ENCODE data around the gene MX2. TPM values are rescaled to one million over a fixed set of nuclear protein-coding genes. Genes with fewer than 3 reads are reported as not detected.

MX2 gene
- total RNA-seq, 6 experiments from 2014 or later, result 0.11 to 0.61 (median 0.36) TPM; not detected in 1

GRCh38 chr21:41381731-41382130, 19.9 kb downstream of the MX2 start:
- no peak overlapping the region for H3K4me3 Mint-ChIP-seq
- TF ChIP-seq, protein P1, sequence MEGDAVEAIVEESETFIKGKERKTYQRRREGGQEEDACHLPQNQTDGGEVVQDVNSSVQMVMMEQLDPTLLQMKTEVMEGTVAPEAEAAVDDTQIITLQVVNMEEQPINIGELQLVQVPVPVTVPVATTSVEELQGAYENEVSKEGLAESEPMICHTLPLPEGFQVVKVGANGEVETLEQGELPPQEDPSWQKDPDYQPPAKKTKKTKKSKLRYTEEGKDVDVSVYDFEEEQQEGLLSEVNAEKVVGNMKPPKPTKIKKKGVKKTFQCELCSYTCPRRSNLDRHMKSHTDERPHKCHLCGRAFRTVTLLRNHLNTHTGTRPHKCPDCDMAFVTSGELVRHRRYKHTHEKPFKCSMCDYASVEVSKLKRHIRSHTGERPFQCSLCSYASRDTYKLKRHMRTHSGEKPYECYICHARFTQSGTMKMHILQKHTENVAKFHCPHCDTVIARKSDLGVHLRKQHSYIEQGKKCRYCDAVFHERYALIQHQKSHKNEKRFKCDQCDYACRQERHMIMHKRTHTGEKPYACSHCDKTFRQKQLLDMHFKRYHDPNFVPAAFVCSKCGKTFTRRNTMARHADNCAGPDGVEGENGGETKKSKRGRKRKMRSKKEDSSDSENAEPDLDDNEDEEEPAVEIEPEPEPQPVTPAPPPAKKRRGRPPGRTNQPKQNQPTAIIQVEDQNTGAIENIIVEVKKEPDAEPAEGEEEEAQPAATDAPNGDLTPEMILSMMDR (IDR thresholded peaks at IDR 0.05), result no peak
- no peaks in the 10 kb centered on the region for H3K36me3 Mint-ChIP-seq (ENCODE audit: low read depth)
- H3K4me1 Mint-ChIP-seq (ENCODE audit: low read depth), result no peaks in the 10 kb centered on the region
- peaks cover 18% of the 10 kb centered on the region for H3K9me3 Mint-ChIP-seq
- no peak for DNase-seq
- no peak overlapping the region for H3K27ac Mint-ChIP-seq
- H3K27me3 Mint-ChIP-seq (ENCODE audit: insufficient read depth), result peaks cover 17% of the 10 kb centered on the region

GRCh38 chr21:41387042-41387819, 25.4 kb downstream of the MX2 start:
- H3K27me3 Mint-ChIP-seq (ENCODE audit: insufficient read depth), result peaks cover 11% of the 10 kb centered on the region
- no peaks in the 10 kb centered on the region for H3K4me1 Mint-ChIP-seq (ENCODE audit: low read depth)
- H3K36me3 Mint-ChIP-seq (ENCODE audit: low read depth), result no peaks in the 10 kb centered on the region
- DNase-seq, result no peak
- TF ChIP-seq, protein P1 (IDR thresholded peaks at IDR 0.05), result no peak
- no peak overlapping the region for H3K4me3 Mint-ChIP-seq
- no peak overlapping the region for H3K27ac Mint-ChIP-seq
- H3K9me3 Mint-ChIP-seq, result peaks cover 23% of the 10 kb centered on the region

DNA sequence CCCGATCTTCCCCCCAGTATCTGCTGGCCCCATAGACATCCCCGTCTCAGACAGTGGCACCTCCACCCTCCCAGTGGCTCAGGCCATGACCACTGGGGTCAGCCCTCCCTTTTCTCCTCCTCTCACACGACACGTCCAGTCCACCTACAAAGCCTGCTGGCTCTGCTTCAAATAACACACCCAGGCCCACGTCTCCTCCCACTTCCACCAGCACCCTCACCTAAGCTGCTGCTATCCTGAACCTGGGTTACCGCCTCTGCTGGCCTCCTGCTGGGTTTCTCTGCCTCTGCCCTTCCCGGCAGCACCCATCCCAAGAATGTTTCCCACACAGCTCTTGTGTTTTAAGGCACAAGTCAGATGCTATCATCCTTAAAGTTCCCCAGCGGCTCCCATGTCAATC, 26.0 kb downstream of the MX2 start:
- H3K27ac Mint-ChIP-seq, result no peak overlapping the region
- H3K4me3 Mint-ChIP-seq, result no peak overlapping the region
- no peaks in the 10 kb centered on the region for H3K4me1 Mint-ChIP-seq (ENCODE audit: low read depth)
- H3K36me3 Mint-ChIP-seq (ENCODE audit: low read depth), result no peaks in the 10 kb centered on the region
- peaks cover 23% of the 10 kb centered on the region for H3K9me3 Mint-ChIP-seq
- TF ChIP-seq, protein P1 (IDR thresholded peaks at IDR 0.05), result no peak
- H3K27me3 Mint-ChIP-seq (ENCODE audit: insufficient read depth), result peaks cover 11% of the 10 kb centered on the region
- DNase-seq, result no peak

DNA sequence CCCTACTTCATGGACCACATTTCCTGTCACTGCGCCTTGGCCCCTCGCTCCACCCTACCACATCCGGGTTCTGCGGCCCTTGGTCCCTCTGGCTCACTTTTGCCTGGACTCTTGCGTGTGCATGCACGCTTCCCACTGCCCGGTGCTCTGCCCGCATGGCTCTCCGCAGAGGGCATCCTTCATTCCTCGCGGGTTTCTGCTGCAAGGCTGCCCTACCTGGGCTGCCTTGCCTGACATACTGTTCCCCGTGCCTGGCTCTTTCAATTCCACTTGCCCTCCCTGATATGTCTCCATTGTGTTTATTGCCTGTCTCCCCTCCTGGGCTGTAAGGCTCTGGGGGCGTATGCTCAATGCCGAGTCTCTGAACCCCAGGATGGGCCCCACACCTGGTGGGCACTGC, 26.4 kb downstream of the MX2 start:
- no peak for DNase-seq
- Mint-ChIP-seq H3K4me3 (no peak overlapping the region), H3K9me3 (peaks cover 21% of the 10 kb centered on the region; the same call in 1 of the 2 replicates), H3K27ac (no peak overlapping the region), H3K27me3 (ENCODE audit: insufficient read depth) (peaks cover 12% of the 10 kb centered on the region), H3K36me3 (ENCODE audit: low read depth) (no peaks in the 10 kb centered on the region), H3K4me1 (ENCODE audit: low read depth) (no peaks in the 10 kb centered on the region)
- TF ChIP-seq, protein P1 (IDR thresholded peaks at IDR 0.05), result no peak

DNA sequence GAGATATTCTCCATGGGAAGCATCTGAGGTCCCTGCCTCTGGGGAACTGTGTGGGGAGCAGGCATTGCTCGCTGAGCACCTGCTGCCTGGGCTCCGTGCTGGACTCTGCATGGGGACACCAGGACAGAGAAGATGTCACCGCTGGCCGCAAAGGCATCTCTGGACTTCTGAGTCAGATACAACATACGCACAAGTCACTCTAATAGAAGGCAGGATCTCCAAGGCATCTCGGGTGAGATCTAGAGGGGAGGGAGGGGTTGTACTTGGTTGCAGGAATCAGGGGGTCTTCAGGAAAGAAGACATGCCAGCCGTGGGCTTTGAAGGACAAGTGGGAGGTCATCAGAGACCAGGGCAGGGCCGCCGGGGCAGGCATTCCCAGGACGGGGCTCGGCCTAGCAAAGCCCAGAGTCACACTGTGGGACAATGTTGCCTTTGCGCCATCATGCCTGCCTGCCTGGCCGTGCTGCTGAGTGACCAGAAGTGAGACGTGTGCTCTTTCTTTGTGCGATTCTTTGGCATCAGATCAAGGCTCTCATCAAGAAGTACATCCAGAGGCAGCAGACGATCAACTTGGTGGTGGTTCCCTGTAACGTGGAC, 28.3 kb downstream of the MX2 start:
- DNase-seq, result no peak
- no peaks in the 10 kb centered on the region for H3K36me3 Mint-ChIP-seq (ENCODE audit: low read depth)
- peaks cover 17% of the 10 kb centered on the region for H3K27me3 Mint-ChIP-seq (ENCODE audit: insufficient read depth)
- peaks cover 33% of the 10 kb centered on the region; the same call in 1 of the 2 replicates for H3K9me3 Mint-ChIP-seq
- TF ChIP-seq, protein P1 (IDR thresholded peaks at IDR 0.05), result no peak
- H3K27ac Mint-ChIP-seq, result no peak overlapping the region
- H3K4me1 Mint-ChIP-seq (ENCODE audit: low read depth), result no peaks in the 10 kb centered on the region
- no peak overlapping the region for H3K4me3 Mint-ChIP-seq
